ENCODE results near the gene SRSF2. TPM values are rescaled to one million over a fixed set of nuclear protein-coding genes. Genes with fewer than 3 reads are reported as not detected.

The SRSF2 gene
- total and polyA plus RNA-seq, 9 of the 15 experiments (the other 6 are each of a cell fraction or from before 2014, with no cell fraction given): 161 to 583 (median 393) TPM

DNA sequence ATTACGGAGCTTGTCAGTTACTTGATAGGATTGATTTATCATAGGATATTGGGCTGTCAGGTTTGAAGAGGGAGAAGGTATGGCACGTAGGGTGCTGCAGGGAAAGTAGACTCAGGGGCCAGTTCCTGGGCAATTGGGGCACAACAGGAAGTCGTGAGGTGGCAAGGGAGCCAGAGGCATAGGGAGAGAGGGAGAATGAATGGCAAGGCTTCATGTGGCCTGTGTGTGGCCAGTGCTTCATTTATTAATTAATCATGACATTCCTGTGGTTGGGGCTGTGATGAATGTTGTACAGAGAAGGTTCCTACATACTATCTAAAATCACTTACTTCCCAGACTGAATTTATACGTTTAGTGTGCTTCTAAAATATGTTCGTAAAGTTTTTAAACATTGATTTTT is 20.1 kb upstream of the SRSF2 start (continued):
- TF ChIP-seq, protein P1, sequence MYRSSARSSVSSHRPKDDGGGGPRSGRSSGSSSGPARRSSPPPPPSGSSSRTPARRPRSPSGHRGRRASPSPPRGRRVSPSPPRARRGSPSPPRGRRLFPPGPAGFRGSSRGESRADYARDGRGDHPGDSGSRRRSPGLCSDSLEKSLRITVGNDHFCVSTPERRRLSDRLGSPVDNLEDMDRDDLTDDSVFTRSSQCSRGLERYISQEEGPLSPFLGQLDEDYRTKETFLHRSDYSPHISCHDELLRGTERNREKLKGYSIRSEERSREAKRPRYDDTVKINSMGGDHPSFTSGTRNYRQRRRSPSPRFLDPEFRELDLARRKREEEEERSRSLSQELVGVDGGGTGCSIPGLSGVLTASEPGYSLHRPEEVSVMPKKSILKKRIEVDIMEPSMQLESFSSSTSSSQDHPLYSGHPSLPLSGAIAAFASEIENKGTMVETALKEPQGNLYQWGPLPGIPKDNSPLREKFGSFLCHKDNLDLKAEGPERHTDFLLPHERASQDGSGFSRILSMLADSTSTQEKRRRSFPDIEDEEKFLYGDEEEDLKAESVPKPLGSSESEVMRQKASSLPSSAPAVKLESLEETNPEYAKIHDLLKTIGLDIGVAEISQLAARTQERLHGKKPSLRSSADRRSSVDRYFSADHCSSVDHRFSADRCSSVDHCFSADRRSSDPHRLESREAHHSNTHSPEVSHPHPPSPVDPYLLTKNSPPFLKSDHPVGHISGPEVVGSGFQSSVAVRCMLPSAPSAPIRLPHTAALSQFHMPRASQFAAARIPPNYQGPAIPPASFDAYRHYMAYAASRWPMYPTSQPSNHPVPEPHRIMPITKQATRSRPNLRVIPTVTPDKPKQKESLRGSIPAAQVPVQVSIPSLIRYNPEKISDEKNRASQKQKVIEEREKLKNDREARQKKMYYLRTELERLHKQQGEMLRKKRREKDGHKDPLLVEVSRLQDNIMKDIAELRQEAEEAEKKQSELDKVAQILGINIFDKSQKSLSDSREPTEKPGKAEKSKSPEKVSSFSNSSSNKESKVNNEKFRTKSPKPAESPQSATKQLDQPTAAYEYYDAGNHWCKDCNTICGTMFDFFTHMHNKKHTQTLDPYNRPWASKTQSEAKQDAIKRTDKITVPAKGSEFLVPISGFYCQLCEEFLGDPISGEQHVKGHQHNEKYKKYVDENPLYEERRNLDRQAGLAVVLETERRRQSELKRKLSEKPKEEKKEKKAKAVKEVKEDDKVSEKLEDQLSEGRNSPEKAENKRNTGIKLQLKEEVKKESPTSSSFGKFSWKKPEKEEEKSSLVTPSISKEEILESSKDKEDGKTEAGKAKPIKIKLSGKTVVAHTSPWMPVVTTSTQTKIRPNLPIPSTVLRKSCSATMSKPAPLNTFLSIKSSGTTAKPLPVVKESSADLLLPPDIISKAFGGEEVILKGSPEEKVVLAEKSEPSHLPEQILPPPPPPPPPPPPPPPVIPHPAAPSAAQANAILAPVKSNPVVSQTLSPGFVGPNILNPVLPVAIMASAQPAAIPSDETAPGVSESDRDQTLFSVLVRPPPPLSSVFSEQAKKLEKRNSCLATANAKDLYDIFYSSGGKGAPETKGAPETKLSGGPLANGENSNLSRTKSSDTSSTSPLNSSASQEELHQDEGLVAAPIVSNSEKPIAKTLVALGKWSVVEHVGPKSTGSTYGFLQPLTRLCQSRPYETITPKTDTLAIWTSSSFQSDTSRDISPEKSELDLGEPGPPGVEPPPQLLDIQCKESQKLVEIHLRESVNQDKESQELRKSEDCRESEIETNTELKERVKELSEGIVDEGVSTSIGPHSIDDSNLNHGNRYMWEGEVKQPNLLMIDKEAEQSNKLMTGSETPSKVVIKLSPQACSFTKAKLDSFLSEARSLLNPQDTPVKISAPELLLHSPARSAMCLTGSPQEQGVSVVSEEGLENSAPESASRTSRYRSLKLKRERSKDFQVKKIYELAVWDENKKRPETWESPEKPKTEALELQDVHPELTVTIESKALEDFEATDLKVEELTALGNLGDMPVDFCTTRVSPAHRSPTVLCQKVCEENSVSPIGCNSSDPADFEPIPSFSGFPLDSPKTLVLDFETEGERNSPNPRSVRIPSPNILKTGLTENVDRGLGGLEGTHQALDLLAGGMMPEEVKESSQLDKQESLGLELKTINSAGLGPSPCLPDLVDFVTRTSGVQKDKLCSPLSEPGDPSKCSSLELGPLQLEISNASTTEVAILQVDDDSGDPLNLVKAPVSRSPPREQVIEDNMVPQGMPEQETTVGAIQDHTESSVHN (IDR thresholded peaks at IDR 0.05; ENCODE audit: borderline replicate concordance in 1 of 2, low read depth in 1 of 2): no peak
- no peak for TF ChIP-seq OTX1 (CRISPR knock-in tag; IDR thresholded peaks at IDR 0.05)
- TF ChIP-seq ZNF583 (CRISPR knock-in tag; IDR thresholded peaks at IDR 0.05): no peak
- TF ChIP-seq ZEB2 (IDR thresholded peaks at IDR 0.05): no peak
- TF ChIP-seq, protein P2, sequence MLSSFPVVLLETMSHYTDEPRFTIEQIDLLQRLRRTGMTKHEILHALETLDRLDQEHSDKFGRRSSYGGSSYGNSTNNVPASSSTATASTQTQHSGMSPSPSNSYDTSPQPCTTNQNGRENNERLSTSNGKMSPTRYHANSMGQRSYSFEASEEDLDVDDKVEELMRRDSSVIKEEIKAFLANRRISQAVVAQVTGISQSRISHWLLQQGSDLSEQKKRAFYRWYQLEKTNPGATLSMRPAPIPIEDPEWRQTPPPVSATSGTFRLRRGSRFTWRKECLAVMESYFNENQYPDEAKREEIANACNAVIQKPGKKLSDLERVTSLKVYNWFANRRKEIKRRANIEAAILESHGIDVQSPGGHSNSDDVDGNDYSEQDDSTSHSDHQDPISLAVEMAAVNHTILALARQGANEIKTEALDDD (IDR thresholded peaks at IDR 0.05): no peak

All from K562 (cell line).